ENCODE measurements around the gene CASP6. TPM values are rescaled to one million over a fixed set of nuclear protein-coding genes. Genes with fewer than 3 reads are reported as not detected.

The CASP6 gene
- total RNA-seq, 1 donor from 2014 or later: 37.3 TPM

DNA sequence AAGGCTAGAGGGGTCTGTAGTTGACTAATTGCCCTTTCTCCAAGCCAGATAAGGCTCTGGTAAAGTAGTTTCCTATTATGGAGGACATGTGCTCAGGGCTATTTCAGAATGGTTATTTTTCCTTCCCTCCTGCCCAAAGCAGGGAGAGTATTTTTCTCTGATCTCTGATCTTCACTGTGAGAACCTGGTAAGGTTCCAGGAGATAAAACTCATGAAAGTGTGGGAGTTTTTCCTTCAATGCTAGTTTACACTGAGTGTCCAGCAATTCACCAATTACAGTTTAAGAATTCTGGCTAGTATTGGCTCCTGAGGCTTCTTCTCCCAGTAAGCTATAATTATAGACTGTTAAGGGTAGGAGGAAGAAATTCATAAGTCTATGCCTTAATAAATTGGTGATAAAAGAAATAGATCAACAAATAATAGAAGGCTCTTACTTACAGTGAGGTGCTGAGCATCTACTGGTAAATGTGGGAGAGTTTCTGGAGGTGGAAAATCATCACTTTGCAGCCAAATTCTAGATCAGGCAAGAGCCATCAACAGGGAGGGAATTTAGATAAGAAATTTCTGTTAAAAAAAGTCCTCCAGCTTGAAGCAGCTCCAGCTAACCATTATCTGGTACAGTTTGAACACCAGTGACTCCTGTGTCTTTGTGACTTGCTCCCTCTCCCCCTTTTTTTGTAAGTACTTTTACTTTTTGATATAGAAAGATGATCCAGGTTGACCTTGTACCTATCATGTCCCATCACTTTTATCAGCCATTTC is 30.9 kb downstream of the CASP6 start:
- DNase-seq (ENCODE audit: low read depth in 2 of 2): no peak

DNA sequence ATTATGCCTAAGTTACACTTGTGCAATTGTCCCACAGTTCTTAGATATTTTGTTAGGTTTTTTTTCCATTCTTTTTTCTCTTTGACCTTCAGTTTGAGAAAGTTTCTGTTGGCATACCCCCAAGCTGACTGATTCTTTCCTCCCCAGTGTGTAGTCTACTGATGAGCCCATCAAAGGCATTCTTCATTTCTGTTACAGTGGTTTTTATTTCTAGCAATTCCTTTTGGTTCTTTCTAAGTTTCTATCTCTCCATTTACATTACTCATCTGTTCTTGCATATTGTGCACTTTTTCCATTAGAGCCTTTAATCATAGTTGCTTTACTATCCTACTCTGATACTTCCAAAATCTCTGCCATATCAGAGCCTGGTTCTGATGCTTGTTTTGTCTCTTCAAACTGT is 31.9 kb downstream of the CASP6 start:
- DNase-seq (ENCODE audit: low read depth in 2 of 2): no peak

DNA sequence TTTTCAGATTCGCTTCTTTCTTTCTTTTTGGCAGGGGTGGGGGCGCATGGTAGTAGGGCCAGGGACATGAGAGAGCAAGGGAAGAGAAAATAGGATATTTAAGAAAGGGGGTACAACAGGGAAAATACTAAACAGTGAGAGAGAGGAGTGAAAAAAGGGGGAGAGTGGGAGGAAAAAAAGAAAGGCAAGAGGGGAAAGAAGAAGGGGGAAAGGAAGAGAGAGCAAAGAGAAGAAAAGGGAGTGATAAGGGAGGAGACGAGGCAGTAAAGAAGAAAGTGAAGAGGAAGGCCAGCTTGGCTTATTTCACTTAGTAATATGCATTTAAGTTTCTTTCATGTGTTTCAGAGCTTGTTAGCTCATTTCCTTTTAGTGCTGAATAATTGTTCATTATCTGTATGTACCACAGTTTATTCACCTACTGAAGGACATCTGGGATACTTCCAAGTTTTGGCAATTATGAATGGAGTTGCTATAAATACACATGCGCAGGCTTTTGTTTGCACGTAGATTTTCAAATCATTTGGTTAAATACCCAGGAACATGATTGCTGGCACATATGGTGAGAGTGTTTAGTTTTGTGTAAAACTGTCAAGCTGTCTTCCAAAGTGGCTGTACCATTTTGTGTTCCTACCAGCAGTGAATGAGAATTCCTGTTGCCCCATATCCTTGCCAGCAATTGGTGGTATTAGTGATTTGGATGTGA is 37.3 kb downstream of the CASP6 start:
- peak; percentile 35 to 55 for DNase-seq (ENCODE audit: low read depth in 2 of 2)

DNA sequence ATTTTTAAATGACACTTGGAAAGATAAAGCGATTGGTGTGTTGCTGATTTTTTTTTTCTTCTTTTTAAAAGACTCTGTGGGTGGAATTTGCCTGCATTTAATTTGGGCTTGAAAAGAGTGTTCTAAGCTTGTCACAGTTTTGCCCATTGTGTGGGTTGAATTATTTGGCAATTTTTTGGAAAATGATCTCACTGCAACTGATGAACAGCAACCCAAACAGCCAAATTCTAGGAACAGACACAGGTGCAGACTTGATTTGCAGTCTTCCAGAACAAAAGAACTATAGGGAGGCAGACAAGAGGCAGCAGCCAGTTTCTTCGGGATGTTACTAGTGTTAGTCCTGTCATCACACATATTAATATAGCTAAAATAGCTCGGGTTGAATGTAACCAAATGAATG is 40.5 kb downstream of the CASP6 start:
- DNase-seq (ENCODE audit: low read depth in 2 of 2): no peak

DNA sequence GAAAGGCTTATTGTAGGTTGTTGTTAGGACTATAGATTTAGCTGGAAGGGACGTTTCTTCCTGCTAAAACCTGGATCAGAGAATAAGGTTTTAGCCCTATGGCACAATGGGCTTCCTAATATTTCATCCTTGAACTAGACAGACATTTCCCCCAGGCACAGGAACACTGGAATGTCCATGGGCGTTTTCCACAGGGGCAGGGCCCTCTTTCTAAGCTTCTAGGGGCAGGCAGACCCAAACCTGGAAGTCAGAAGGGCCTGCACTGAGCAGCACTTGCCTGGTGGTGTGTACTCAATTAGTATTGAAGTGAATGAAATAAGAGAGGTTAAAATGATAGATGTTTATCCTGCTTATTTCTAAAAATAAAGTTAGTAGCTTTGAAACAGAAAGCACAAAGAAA is 41.1 kb downstream of the CASP6 start:
- no peak for DNase-seq (ENCODE audit: low read depth in 2 of 2)

DNA sequence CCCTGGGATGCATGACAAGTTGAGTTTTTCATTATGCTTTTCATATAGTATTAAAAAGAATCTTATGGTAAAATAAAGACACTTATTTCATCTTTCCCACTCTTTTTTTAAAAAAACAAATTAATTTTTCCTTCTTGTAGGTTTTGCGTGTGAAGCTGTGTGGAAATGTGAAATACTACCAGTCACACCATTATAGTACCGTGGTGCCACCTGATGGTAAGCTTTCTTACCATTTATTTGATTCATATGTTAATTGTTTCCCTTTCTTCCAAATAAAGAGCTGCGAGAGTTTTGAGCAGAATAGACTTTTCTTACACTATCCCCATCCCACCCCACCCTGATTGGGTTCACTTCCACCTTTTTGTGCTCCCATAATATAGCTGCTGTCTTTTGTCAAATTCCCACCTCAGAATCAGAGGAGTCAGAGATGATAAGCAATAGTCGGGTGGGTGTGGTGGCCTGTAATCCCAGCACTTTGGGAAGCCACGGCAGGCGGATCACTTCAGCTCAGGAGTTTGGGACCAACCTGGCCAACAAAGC is 44.3 kb downstream of the CASP6 start:
- DNase-seq (ENCODE audit: low read depth in 2 of 2): peak in 1 of 2 donors; percentile 70

DNA sequence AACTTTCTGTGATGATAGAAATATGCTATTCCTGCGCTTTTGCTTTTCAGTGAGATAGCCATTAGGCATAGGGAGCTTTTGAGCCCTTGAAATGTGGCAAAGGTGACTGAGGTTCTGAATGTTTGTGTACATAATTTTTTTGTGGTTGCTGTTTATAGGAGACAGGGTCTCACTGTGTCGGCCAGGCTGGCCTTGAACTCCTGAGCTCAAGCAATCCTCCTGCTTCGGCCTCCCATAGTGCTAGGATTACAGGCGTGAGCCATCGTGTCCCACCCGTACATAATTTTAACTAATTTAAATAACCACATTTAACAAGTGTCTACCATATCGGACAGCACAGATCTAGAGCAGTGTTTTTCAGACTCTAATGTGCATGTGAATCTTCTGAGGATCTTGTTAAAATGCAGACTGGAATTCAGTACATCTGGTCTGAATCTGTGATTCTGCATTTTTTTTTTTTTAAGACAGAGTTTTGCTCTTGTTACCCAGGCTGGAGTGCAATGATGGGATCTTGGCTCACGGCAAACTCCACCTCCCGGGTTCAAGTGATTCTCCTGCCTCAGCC is 45.3 kb downstream of the CASP6 start:
- no peak for DNase-seq (ENCODE audit: low read depth in 2 of 2)

DNA sequence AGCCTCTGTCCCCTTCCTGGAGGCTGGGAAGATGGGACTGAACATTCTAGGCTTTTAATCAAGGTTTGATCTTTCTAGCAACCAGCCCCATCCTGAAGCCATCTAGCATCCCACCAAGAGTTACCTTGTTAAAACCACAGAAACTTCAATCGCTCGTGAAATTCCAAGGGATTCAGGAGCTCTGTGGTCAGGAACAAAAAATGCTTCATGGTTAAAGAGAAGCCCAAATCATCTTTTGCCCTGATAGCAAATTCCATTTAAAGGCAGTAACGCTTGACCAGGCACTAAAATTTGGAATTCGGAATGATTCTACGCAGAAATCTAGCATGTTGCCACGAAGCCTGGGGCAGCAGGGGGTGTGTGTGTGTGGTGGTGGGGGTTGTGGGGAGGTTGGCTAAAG is 47.8 kb downstream of the CASP6 start:
- DNase-seq (ENCODE audit: low read depth in 2 of 2): no peak

DNA sequence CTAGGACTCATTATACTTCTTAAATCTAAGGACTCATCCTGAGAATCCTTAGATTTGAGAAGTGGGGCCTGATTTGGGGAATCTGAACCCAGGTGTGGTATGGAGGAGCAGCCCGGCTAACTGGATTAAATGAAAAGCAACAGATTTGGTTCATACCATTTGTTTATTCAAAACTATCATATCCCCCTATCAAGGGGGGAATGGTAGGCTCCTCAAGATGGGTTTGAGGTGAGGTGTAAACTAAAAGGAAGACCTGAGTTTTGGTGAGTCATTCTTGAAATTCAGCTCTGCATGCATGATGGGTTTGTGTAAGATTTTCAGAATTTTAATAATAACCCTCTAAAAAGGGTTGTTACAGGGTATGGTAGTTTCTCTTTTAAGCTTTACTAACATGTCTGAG is 53.4 kb downstream of the CASP6 start:
- no peak for DNase-seq (ENCODE audit: low read depth in 2 of 2)

DNA sequence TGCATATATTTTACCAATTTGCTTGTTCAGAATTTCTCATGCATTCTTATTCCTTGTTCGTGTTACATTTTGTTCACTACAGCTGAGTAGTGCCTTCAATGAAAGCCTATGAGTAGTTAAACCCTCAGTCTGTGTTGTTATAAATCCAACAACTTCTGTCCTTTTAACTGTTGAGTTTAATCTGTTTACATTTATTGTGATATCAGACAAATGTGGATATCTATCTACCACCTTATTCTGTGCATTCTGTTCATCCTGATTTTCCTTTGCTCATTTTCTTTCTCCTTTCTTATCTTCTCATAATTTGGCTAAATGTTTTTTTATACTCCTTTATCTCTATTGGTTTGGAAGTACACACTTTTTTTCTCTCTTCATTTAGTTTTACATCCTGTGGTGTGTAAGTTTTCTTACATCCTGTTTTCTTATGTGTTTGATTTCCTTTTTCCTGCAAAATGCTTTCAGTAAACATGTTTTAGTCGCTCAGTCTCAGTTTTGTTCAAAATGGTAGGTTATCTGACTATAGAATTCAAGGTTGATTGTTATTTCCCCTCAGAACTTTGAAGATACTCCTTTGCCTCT is 54.2 kb downstream of the CASP6 start:
- no peak for DNase-seq (ENCODE audit: low read depth in 2 of 2)

DNA sequence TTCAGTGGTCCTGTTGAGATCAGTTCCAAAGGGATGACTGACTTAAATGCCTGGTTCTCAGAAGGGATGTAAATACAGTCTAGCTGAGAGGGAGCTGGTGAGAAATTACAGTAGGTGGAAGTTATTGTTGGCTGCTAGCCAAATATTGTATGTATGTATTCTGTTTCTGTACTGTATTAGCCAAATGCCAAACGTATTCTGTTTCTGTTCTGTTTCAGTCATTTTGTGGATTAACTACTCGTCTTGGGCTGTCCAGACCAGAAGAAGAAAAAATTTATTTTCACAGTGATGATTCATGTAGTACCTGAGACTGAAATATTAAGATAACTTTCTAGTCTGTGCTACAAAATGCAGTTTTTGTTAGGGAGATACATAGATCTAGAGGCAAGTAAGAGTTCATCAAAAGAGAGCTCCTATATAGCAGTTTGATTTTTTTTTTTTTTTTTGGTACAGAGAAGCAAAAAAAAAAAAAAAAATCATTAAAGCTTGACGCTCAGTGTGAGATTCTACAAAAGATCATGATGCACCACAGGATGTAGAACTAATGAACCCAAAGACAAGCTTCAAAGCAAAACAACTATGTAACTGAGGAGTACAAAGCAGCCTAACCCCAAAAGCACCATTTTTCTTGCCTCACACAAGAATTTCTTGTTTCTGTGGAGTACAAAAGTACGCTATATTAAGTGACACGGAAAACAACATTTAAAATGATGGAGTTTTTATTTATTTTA is 54.8 kb downstream of the CASP6 start:
- peak; percentile 60 to 82 for DNase-seq (ENCODE audit: low read depth in 2 of 2)

DNA sequence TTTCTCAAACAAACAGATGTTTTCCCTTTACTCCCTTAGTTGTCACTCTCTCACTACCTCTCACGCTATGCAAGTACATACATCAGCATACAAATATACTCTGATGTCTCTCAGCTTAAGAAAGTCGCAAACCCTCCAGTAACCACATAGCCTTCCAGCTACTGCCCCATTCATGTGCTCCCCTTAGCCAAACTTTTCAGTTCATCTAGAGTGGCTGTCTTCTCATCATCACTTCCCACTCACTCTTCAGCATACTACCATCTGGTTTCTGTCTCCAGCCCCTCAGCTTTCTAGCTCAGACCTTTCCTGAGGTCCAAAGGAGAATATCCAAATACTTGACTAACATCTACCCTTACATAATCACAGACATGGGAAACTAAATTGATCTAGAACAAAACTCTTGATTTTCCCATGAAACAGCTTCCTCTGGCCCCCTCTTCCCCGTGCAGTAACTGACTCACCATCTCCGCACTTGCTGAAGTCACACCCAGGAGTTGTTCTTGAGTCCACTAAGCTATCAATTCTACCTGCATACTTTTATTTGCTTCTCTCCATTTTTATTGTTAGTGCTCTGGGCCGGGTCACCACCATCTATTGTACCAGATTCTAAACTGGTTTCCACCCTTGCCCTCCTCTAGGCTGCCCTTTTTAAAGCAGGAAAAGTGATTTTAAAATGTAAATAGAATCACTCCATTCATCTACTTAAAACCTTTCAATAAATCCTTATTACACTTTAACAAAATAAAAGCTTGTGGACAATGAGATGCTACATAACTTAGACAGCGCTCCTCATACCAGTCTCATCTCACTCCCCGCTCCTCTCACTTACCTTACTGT is 57.2 kb downstream of the CASP6 start:
- DNase-seq (ENCODE audit: low read depth in 2 of 2): peak in 1 of 2 donors; percentile 22

DNA sequence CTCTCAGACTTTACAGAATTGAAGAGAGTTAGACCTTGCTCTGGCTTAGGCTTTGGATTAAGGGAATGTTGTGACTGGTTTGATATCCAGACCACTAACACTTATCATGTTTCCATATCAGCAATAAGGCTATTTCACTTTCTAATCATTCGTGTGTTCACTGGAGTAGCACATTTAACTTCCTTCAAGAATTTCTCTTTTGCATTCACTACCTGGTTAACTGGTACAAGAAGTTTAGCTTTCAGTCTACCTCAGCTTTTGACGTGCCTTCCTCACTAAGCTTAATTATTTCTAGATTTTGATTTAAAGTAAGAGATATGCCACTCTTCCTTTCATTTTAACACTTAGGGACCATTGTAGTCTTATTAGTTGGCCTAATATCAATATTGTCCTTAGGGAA is 62.6 kb downstream of the CASP6 start:
- no peak for DNase-seq (ENCODE audit: low read depth in 2 of 2)

Other genes starting within 250 kb of the CASP6 start
- 34.7 and 55.1 TPM in 2 replicates for gene MCUB, start 143.2 kb downstream of the CASP6 start, total RNA-seq
- 5.7 and 7.7 TPM in 2 replicates for gene PLA2G12A, start 26.6 kb upstream of the CASP6 start, total RNA-seq
- 26.4 and 38.7 TPM in 2 replicates for gene CFI, start 98.6 kb upstream of the CASP6 start, total RNA-seq
- 2.2 TPM in 2 replicates for gene GAR1, start 112.3 kb upstream of the CASP6 start, total RNA-seq
- under 0.01 TPM in 1 of 2 replicates, not detected in the other for gene RRH, start 124.5 kb upstream of the CASP6 start, total RNA-seq
- gene LRIT3, start 144.7 kb upstream of the CASP6 start, total RNA-seq: under 0.01 TPM in 1 of 2 replicates, not detected in the other
- gene EGF, start 209.4 kb upstream of the CASP6 start, total RNA-seq: not detected in 2 replicates